ENCODE measurements around the gene UBXN11.

Gene UBXN11

DNA sequence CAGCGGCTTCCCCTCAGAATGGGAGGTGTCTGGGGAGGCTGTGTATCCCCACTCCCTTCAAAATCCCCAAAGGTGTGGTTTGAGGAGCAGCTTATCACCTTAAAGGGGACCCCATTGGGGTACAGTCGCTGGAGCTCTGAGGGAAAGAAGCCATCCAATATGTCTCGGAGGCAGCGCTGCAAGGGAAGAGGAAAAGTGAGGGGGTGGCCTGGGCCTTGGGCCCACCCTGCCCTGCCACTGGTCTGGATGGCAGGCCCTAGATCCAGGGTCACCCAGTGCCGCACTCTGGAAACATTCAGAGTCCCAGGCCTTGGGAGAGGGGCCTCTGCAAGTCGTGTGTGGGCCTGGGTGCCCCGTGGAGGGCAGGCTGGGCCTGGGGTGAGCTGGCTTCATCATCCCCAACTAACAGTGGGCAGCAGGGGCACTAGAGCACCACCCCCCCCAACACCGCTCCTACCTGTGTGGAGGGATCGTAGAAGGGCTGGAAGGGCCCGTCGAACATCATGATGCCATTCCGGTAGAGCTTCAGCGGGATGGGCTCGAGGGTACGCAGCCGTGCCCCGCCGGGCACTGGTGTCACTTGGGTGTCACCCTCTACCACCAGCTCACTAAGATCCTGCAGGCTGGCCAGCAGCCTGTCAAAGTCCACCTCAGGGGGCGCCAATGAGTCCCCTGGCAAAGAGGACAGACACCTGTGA is 20.9 kb downstream of the UBXN11 start:
- DNase-seq (ENCODE audit: low spot score): no peak

DNA sequence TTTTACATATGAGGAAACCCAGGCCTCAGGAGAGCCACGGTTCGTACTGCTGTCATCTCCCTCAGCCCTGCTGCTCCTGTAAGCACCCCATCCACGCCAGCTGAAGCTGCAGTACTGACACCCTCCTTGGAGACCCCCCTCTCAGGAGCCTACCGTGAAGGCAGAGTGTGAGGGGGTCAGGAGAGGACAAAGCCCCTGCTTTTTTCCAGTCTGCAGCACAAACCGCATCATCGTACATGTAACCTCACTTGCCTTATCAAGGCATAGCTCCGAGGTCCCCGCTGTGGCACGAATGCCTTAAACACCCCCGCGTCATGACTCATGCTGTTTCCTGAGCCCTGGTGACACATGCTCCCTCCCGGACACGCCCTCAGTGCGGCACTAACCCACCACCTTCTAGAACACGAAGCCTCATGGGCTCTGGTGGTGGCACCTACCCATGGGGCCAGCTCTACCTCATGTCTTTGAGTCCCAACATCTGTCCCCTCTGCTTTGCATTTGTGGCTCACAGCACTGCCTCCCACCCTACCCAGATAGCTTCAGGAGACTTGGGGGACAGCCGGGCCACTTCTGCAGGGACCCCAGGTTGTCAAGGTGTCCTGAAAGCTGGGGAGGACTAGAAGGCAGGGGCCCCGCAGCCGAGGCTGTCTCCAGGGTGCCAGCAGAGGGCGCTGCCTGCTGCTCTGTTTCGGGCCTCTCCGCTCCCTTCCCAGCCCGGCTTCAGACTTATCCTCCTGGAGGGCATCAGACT is 21.7 kb downstream of the UBXN11 start:
- DNase-seq (ENCODE audit: low spot score): peak; percentile 74

DNA sequence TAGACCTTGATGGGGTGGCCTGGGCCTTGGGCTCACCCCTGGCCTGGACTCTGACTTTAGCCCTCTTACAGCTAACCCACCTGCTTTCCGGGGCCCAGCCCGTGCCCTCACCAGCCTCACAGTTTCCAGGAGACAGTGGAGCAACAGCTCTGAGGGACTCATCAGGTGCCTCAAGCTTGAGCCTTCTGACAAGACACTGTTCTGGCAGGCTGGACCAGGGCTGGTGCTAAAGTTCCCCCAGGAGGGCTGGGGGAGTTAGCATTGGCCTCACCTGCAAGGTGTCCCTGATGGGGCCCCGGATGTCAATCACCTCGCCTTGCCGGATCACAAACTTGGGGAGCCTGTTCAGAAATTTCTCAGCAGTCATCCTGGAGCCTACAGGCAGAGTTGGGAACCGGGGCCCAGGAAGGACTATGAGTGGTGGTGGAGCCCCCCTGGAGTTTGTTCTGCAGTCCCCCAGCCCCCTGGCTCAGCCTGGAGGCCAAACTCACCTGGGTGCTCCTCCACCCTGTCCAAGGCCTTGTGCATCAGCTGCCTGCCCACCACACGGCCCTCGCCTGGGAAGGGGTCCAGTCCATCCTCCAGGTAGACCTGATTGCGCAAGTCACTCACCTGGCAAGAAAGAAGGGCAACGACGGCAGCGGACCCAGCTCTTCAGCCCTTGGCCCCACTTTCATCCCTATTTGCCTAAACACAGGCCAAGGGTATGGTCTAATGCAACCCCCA is 22.4 kb downstream of the UBXN11 start:
- DNase-seq (ENCODE audit: low spot score): no peak

DNA sequence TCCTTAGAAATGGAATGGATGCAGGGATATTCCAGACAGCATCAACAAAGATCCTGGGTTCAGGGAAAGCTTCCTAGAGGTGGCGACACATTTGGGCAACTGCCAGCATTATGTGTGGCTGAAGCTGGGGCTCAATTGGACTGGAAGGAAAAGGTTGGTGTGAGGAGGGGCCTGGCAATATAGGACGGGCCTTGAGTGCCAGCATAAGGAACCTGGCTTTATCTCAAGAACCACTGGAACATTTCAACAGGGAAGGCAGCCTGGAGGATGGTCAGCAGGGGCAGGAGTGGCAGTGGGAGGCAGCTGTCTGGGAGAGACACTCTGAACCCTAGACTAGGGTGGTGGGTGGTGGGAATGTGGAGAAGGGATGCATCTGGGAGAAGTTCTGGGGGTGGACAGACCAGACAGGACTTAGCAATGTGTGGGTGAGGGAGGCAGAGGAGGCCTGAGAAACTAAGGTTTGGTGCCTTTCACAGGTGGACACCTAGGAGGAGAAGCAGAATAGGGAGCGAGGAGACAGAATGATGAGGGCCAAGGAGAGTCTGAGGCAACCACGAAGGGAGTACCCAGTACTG is 23.1 kb downstream of the UBXN11 start:
- DNase-seq (ENCODE audit: low spot score): no peak

DNA sequence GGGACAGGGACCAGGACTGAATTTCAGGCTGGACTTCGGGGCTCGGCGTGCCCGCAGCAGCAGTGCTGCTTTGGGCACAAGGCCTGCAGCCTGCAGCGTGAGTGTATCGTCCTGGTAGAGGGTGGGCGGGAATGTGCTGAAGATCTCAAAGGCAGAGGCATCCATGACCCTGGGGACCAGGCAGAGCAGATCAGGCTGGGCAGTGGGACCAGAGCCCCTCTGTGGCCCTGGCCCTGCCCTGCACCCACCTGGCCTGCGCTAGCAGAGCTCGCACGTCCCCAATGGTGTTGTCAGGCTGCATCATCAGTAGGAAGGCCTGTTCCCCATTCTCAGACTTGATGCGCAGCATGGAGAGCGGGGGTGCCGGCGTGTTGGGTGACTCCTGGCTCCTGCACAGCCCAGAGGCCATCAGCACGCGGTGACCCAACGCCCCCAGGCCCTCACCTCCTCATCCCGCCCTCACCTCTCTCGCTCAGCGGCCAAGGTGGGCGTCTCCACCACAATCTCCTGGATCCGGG is 24.0 kb downstream of the UBXN11 start:
- no peak for DNase-seq (ENCODE audit: low spot score)

DNA sequence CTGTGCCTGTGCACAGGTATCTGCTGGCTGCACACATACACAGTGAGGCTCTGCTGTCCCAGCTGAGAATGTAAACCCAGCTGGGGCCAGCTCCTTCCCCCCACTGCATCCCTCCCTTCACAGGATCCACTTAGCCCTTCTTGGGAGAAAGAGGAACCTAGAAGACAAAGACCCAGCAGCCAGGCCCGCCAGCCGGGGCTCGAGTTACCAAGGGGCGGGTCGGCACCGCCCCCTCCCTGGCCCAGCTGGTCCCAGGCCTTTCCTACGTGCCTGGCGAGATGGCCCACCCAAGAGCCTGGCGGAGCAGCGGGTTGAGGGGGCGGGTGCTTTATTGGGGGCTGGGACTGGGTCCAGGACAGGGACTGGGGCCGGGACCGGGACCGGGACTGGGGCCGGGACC is 24.5 kb downstream of the UBXN11 start:
- DNase-seq (ENCODE audit: low spot score): no peak

DNA sequence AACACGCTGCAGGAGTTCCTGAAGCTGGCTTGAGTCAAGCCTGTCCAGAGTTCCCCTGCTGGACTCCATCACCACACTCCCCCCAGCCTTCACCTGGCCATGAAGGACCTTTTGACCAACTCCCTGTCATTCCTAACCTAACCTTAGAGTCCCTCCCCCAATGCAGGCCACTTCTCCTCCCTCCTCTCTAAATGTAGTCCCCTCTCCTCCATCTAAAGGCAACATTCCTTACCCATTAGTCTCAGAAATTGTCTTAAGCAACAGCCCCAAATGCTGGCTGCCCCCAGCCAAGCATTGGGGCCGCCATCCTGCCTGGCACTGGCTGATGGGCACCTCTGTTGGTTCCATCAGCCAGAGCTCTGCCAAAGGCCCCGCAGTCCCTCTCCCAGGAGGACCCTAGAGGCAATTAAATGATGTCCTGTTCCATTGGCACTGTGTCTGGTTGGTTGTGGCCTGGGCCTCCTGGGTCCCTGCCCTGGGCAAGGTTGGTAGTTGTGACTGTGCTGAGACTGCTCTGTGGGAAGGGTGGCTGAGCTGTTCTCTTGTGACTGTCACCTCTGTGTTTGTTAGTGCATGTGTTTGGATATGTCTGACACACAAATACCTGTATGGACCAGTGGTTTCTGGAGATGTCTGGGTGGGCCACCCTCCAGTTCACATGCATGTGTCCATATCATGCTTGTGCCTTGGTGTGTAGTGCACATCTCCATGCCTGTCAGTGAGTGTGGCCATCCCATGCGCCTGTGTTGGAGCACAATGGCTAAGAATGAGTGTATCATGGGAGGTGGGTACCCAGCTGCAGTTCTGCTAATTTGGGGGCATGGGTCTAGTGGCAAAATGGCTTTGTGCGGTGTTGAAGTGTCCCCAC is 25.1 kb downstream of the UBXN11 start:
- DNase-seq (ENCODE audit: low spot score): no peak

DNA sequence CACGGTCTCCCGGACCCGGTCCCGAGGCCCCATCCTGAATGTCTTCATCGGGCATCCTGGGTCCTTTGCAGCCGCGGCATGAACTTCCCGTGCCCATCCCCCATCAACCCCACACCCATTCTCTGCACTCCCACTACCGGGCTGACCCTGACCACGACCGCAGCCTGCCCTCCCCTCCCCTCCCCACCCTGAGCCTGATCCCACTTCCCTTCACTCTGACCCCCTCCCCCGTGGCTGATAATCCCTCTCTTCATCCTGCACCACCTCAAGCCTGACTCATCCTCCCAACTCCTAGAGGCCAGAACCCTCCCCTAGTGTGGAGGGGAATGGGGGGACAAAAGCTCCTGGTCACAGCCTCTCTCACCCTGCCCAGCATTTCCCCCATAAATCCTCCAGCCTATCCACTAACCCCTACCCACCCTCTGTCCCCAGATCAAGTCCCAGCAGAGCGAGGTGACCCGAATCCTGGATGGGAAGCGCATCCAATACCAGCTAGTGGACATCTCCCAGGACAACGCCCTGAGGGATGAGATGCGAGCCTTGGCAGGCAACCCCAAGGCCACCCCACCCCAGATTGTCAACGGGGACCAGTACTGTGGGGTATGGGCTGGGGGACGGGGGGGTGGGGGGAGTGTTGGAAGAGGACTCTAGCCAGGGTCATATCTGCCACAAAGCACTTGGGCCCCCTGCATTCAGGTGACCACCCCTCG is 25.9 kb downstream of the UBXN11 start:
- peak; percentile 33 for DNase-seq (ENCODE audit: low spot score)

DNA sequence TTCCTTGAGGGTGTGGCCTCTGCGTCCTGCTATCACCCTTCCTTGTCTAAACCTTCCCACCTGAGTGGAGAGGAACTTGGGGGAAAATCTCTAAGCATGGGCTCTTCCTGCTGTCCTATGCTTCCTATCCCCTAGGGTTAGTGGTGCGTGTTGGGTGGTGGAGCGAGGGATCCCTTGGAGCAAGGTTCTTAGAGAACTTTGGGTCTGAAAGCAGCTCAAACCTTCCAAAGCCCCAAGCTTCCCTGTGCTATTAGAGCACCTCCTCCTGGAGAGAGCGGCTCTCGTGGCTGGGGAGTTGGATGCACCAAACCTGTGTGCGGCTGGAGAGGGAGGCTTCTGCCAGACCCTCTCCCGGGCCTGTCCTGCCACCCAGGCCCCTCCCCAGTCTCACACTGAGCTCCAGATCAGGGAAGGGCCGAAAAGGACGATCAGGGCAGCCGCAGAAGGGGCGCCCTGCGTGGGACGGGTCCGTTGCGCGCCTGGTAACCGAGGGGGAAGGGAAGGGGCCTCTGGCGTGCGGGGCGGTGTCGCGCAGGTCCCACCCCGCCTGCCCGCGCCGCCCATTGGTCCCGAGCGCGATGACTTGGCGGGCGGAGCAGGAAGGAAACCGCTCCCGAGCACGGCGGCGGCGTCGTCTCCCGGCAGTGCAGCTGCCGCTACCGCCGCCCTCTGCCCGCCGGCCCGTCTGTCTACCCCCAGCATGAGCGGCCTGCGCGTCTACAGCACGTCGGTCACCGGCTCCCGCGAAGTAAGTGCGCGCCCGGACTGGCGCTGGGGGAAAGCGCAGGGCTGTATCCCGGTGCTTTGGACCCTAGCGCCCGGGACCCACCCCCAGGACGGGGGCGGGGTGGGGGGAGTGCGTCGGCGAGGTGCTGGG is 26.7 kb downstream of the UBXN11 start, which contains the start of gene SH3BGRL3:
Gene SH3BGRL3, plus strand, starts transcription at position 631 of the 877 bp plus-strand sequence. Its CDS starts 70 bp downstream, at position 701.
- DNase-seq (ENCODE audit: low spot score): peak; percentile 56

DNA sequence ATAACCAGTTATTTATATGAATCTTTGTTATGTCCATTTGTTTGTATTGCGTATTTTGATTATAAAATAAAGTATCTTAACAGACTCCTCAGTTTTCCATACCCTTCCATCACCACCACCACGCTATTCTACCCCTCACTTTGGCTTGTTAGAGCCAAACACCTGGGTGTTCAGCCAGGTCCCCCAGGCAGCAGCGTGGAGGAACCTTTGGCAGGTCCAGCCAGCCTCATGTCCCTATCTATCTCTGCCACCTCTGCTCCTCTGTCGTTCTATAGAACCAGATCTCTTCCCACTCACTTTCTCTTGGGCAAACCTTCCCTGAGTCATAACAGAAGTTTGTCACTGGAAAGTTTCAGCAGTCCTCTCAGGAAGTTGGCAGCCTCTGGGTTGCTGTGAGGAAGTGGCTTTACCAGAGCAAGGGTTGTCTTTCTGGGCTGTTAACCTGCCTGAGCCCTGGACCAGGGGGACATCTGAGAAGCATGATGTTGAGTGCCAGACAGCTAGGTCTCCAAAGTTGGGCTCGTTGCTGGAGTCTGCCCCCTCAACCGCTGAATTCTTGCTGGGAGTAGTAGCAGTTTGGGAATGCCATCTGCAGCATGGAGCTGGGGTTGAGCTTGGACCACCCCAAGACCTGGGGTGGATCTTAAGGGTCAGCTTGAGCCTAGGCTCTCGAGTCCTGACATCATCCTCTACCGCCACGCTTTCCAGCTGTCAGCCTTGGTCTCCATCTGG is 27.5 kb downstream of the UBXN11 start:
- peak; percentile 46 for DNase-seq (ENCODE audit: low spot score)

DNA sequence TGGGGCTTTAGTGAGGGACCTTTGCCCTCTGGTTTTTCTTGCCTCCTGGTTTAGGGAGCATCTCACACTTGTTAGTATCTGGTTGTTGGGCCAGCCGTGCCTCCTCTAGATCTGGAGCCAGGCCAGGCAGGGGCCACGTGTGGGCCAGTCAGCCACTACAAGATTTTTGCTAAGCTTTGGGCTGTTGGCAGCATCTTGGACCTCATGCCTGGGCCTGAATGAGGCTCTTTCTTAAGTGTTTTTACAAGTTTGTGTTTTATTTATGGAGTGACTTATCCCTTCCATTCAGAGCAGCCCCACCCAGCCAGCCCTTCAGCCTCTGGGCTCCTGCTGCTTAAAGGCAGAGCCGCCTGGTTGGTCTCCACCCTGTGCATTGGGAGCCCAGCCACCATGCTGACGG is 28.1 kb downstream of the UBXN11 start:
- DNase-seq (ENCODE audit: low spot score): peak; percentile 73

DNA sequence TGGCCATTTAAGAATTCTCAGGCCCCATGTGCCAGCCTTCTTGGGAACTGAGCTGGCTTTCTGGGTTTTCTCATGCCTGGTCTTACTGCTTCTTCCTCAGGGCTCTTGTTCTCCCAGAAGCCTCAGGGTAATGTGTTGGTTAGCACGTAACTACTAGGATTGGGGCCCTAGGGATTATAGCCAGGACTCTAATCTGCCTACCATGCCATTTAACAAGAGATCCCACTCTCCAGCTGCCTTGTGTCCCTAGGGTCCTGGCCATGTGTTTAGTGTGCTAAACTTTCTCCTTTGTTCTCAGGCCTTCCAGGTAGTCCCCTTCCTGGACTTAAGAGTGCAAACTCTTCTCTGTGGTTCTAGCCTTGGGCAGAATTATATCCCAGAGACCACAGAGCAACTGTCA is 28.7 kb downstream of the UBXN11 start:
- no peak for DNase-seq (ENCODE audit: low spot score)

DNA sequence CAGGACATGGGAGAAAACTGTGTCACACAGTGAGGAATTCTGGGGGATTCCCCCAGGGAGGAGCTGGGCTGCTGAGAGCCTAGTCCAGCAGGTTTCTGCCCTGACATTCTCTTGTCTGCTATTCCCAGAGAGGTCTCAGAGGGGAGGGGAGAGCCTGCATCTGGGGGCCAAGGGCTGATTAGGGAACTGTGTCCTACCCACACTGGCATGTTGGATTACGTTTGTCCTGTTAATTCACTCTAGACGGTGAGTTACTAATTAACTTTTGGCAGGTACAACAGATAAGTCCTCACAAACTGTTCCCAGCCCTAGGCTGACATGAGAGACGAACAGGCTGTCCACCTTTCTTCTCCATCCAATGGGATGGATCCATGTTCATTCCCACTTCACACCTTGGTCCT is 29.2 kb downstream of the UBXN11 start:
- no peak for DNase-seq (ENCODE audit: low spot score)

DNA sequence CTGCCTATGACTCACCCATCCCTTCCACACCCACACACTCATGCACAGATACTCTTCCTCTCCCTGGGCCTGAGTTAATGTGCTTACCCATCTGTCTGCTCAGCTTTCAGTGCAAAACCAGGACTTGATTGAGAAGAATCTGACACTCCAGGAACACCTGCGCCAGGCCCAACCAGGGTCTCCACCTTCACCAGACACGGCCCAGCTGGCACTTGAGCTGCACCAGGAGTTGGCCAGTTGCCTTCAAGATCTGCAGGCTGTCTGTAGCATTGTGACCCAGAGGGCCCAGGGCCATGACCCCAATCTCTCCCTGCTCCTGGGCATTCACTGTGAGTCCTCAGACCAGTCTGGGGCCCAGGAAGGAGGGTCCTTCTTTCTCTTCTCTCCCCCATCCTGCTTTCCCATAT is 30.0 kb downstream of the UBXN11 start:
- DNase-seq (ENCODE audit: low spot score): no peak

DNA sequence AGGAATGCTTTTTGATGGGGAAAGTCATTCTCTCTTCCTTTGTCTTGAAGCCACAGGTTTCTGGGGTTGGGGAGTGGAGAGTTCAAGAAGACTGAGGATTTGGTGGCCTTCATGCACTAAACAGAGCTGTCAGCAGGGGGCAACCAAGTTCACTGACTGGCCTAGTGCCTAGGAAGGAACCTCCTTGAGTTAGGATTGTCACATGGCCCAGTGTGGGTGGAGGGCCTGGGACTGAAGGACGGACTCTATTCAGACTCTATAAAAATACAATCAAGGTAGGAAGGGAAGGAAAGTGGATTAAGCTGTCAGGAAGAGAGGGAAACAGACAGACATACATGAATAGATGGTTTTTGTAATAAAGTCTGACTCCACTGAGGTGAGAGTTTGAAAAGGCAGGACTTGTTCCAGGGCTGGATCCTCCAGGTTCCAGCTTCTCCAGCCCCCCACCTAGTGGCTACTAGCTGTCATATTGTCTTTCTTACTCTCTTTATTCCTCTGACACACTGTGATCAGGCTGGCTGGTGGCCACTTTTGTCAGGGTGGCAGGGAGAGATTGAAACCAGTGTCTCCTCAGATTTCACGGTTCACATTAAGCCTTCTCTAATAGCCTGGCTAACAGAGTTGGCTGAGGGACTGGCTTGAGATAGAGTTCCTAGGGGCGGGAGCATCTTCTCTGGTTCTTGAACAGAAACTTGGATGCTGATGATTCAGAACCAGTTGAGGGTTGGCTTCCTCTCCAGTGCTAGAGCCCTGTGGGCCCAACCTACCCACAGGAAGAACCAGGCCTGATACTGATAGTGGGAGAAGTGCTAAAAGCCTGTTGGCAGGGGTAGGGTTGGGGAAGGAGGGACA is 30.6 kb downstream of the UBXN11 start:
- peak; percentile 79 for DNase-seq (ENCODE audit: low spot score)

DNA sequence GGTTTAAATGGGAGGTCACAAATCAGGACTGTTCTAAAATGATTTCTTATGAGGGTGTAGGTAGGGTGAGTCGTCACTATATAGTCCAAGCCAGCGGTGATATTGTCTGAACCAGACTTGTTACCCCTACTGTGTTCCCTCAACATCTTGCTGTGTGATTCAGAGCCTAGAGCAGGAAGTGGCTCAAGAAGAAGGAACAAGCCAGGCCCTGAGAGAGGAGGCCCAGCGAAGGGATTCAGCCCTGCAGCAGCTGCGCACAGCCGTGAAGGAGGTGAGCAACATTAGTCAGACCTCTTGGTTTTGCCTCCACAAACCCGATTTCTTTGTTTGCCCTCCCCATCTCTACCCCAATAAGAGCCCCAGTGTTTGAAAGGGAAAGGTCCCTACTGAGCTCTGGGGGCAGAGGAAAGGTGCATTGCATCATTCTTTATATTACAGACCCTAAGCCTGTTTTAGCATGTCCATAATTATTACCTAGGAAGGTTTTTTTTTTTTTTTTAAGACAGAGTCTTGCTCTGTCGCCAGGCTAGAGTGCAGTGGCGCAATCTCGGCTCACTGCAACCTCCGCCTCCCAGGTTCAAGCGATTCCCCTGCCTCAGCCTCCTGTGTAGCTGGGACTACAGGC is 31.5 kb downstream of the UBXN11 start:
- no peak for DNase-seq (ENCODE audit: low spot score)

DNA sequence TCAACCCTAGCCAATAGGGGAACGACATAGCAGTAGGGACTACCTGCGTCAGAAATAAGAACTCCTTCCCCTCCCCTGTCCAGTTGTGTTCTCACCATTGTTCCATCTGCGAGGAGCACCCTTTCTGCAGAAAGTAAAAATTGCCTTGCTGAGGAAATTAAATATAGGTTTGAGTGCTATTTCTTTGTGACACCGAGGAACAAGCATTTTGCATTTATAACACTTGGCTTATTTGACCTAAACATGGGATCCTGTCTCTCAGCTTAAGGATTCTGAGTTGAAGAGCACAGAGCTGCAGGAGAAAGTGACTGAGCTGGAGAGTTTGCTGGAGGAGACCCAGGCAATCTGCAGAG is 37.3 kb downstream of the UBXN11 start:
- no peak for DNase-seq (ENCODE audit: low spot score)
